NK-92 (cell line): ENCODE data around the gene RGS14.
"Not testable (repeated sequence)": the region's sequence is repeated elsewhere in the genome, so short reads cannot be mapped to it uniquely, and the experiment has no call there.

Source experiments
- DNase-seq: peaks from one replicate; lab custom pipeline; 2025; ENCODE audit not compliant: unreplicated experiment; lab: John Stamatoyannopoulos, UW

Gene RGS14

GRCh38 chr5:177327539-177328522 lies 29.9 kb upstream of the RGS14 start:
- no peak for DNase-seq

GRCh38 chr5:177328545-177329231 lies 29.0 kb upstream of the RGS14 start:
- no peak for DNase-seq

- DNase-seq: no peak
Measured at GRCh38 chr5:177329883-177330282, 27.8 kb upstream of the RGS14 start.

- no peak for DNase-seq
Measured at GRCh38 chr5:177330991-177331842, 26.5 kb upstream of the RGS14 start.

GRCh38 chr5:177332031-177332895 lies 25.5 kb upstream of the RGS14 start:
- DNase-seq: no peak

GRCh38 chr5:177332896-177333260 lies 24.8 kb upstream of the RGS14 start:
- no peak for DNase-seq

- no peak for DNase-seq
Measured at GRCh38 chr5:177333420-177334154, 24.1 kb upstream of the RGS14 start.

- no peak for DNase-seq
Measured at GRCh38 chr5:177334155-177334551, 23.6 kb upstream of the RGS14 start.

- DNase-seq: no peak
Measured at GRCh38 chr5:177334781-177335700, 22.7 kb upstream of the RGS14 start.

- DNase-seq: no peak
Measured at GRCh38 chr5:177335701-177336065, 22.0 kb upstream of the RGS14 start.

GRCh38 chr5:177336112-177336511 lies 21.6 kb upstream of the RGS14 start:
- no peak for DNase-seq

- DNase-seq: no peak
Measured at GRCh38 chr5:177336603-177337494, 20.9 kb upstream of the RGS14 start.

- DNase-seq: no peak
Measured at GRCh38 chr5:177338251-177339106, 19.2 kb upstream of the RGS14 start.

GRCh38 chr5:177339107-177339638 lies 18.6 kb upstream of the RGS14 start:
- DNase-seq: no peak

GRCh38 chr5:177343000-177343399 lies 14.7 kb upstream of the RGS14 start:
- not testable (repeated sequence) for DNase-seq

GRCh38 chr5:177343777-177344176 lies 13.9 kb upstream of the RGS14 start:
- DNase-seq: no peak
